A673 (cell line): ENCODE results near the gene HEATR9. TPM values are rescaled to one million over a fixed set of nuclear protein-coding genes. Genes with fewer than 3 reads are reported as not detected.

Experiments
- BruUV-seq: library from RNA; stranded (reverse); fragments of 400-500 nt; replicated peaks from 2 replicates; lab custom pipeline; 2021; lab: Mats Ljungman, UMichigan
- CTCF ChIA-PET: fragments of 300-600 bp; sonication (Branson Sonifier 250); formaldehyde crosslinking; loops from one replicate; lab custom pipeline; 2022; ENCODE audit warnings: antibody characterized with exemption; lab: Charles Lee
- POLR2A ChIA-PET: fragments of 300-600 bp; sonication (Branson Sonifier 250); formaldehyde crosslinking; loops from one replicate; lab custom pipeline; 2022; ENCODE audit warnings: antibody characterized with exemption; ENCODE audit not compliant: low non-redundant PET; lab: Charles Lee
- DNase-seq: peaks from one replicate; pipeline ENCODE4 v3.0.0-alpha.2; 2015; ENCODE audit warnings: low spot score
- H3K27ac ChIP-seq: fragments of 200-600 bp; sonication (generic); 2 replicates; pipeline ENCODE4 v1.5.1; 2016; ENCODE audit warnings: mixed run types, low read depth, mild to moderate bottlenecking, mixed read lengths, antibody characterized with exemption, low read length; ENCODE audit not compliant: poor library complexity, severe bottlenecking
- H3K27me3 ChIP-seq: fragments of 200-600 bp; sonication (generic); replicated peaks from 2 replicates; pipeline ENCODE4 v1.6.1; 2017; ENCODE audit warnings: mixed run types, low read depth, mild to moderate bottlenecking, mixed read lengths, antibody characterized with exemption, low read length; ENCODE audit not compliant: insufficient read depth, poor library complexity
- H3K36me3 ChIP-seq: fragments of 200-600 bp; sonication (generic); 2 replicates; pipeline ENCODE4 v1.6.1; 2016; ENCODE audit warnings: mixed run types, mild to moderate bottlenecking, mixed read lengths, antibody characterized with exemption, low read length; ENCODE audit not compliant: insufficient read depth, poor library complexity, severe bottlenecking
- H3K4me1 ChIP-seq: fragments of 200-600 bp; sonication (generic); 2 replicates; pipeline ENCODE4 v1.6.1; 2017; ENCODE audit warnings: mixed run types, mild to moderate bottlenecking, mixed read lengths, antibody characterized with exemption, low read length; ENCODE audit not compliant: insufficient read depth, poor library complexity, severe bottlenecking
- H3K4me3 ChIP-seq: fragments of 200-600 bp; sonication (generic); 2 replicates; pipeline ENCODE4 v1.5.1; 2016; ENCODE audit warnings: low read depth, mixed run types, mild to moderate bottlenecking, mixed read lengths, low read length; ENCODE audit not compliant: poor library complexity, severe bottlenecking
- H3K9me3 ChIP-seq: fragments of 200-600 bp; sonication (generic); 2 replicates; pipeline ENCODE4 v1.6.1; 2016; ENCODE audit warnings: mixed run types, low read depth, mild to moderate bottlenecking, mixed read lengths, antibody characterized with exemption, low read length; ENCODE audit not compliant: poor library complexity, severe bottlenecking
- EZH2 ChIP-seq: fragments of 200-600 bp; sonication (generic); IDR thresholded peaks from 2 replicates; pipeline ENCODE4 v1.6.1; 2017; ENCODE audit warnings: borderline replicate concordance, low read depth, mild to moderate bottlenecking, mixed read lengths, antibody characterized with exemption, low read length; ENCODE audit not compliant: poor library complexity, severe bottlenecking
- intact Hi-C: fragments of 100-400 bp; cut with micrococcal nuclease; formaldehyde crosslinking; loops from one replicate; pipeline ENCODE4 v1.10.0; 2022; ENCODE audit not compliant: unreplicated experiment
- total RNA-seq: library from RNA; stranded (reverse); gene quantifications from 2 replicates; pipeline ENCODE4 v1.2.3, GENCODE V29; 2021
- TF ChIP-seq, protein P1 (sequence below): fragments of 300-800, 200-600 bp; sonication (generic); conservative IDR thresholded peaks from 2 replicates; pipeline ENCODE4 v1.5.1; 2017; ENCODE audit warnings: low read depth, mild to moderate bottlenecking, antibody characterized with exemption, low read length, moderate library complexity, mixed read lengths

HEATR9 gene
- total RNA-seq, 1 experiment from 2014 or later = not detected

DNA sequence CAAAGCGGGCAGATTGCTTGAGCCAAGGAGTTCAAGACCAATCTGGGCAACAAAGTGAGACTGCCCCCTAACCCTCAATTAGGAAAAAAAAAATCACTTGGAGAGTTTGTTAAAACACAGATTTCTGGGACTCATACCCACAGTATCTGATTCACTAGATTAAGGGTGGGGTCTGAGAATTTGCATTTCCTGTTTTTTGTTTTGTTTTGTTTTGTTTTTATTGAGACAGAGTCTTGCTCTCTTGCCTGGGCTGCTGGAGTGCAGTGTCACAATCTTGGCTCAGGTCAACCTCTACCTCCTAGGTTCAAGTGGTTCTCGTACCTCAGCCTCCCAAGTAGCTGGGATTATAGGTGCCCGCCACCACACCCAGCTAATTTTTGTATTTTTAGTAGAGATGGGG lies 1.1 kb downstream of the HEATR9 start:
- intact Hi-C loops = no loop called here
- no peaks in the 10 kb centered on the region for H3K27me3 ChIP-seq
- no peak overlapping the region for H3K27ac ChIP-seq
- no peak for DNase-seq
- no peaks in the 10 kb centered on the region for H3K4me1 ChIP-seq
- POLR2A ChIA-PET = no interaction called here
- CTCF ChIA-PET = no interaction called here
- TF ChIP-seq EZH2 = no peak
- TF ChIP-seq, protein P1, sequence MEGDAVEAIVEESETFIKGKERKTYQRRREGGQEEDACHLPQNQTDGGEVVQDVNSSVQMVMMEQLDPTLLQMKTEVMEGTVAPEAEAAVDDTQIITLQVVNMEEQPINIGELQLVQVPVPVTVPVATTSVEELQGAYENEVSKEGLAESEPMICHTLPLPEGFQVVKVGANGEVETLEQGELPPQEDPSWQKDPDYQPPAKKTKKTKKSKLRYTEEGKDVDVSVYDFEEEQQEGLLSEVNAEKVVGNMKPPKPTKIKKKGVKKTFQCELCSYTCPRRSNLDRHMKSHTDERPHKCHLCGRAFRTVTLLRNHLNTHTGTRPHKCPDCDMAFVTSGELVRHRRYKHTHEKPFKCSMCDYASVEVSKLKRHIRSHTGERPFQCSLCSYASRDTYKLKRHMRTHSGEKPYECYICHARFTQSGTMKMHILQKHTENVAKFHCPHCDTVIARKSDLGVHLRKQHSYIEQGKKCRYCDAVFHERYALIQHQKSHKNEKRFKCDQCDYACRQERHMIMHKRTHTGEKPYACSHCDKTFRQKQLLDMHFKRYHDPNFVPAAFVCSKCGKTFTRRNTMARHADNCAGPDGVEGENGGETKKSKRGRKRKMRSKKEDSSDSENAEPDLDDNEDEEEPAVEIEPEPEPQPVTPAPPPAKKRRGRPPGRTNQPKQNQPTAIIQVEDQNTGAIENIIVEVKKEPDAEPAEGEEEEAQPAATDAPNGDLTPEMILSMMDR = no peak
- no peak overlapping the region for H3K4me3 ChIP-seq
- no peaks in the 10 kb centered on the region for H3K9me3 ChIP-seq
- no peaks in the 10 kb centered on the region for H3K36me3 ChIP-seq
- no TSS peak for BruUV-seq

DNA sequence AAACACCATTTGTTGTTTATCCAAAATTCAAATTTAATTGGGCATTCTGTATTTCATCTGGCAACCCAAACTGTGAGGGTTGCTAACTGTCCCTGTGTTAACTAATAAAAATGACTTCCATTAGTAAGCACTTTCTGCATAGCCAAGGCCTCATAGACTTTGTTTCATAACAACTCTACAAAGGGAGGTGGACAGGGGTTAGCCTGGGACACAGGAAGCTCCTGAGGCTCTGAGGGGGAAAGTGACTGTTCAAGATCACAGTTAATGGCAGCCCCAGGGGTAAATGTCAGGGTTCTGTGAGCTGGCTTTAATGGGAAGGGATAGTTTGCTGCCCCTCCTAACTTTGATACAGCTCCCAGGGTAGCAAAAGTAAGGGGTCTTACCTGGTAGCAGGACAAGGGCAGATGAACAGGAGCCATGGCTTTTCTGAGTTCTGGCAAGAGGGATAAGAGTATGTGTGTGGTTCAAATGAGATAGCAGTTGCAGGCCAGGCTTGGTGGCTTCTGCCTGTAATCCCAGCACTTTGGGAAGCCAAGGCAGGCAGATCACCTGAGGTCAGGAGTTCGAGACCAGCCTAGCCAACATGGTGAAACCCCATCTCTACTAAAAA lies 2.2 kb downstream of the HEATR9 start:
- DNase-seq = no peak
- no peaks in the 10 kb centered on the region for H3K4me1 ChIP-seq
- intact Hi-C loops = no loop called here
- no peak for TF ChIP-seq EZH2
- TF ChIP-seq, protein P1 = no peak
- CTCF ChIA-PET = no interaction called here
- POLR2A ChIA-PET = no interaction called here
- no peak overlapping the region for H3K27ac ChIP-seq
- no peaks in the 10 kb centered on the region for H3K27me3 ChIP-seq
- BruUV-seq = no TSS peak
- no peaks in the 10 kb centered on the region for H3K9me3 ChIP-seq
- H3K36me3 ChIP-seq = no peaks in the 10 kb centered on the region
- H3K4me3 ChIP-seq = no peak overlapping the region

GRCh38 chr17:35865412-35866340 lies 3.0 kb downstream of the HEATR9 start:
- no peaks in the 10 kb centered on the region for H3K36me3 ChIP-seq
- DNase-seq = peak; percentile 28
- no peaks in the 10 kb centered on the region for H3K27me3 ChIP-seq
- H3K27ac ChIP-seq = no peak overlapping the region
- ChIA-PET POLR2A (no interaction called here), CTCF (no interaction called here)
- TF ChIP-seq, protein P1 = no peak
- TF ChIP-seq EZH2 = no peak
- no peaks in the 10 kb centered on the region for H3K9me3 ChIP-seq
- BruUV-seq = no TSS peak
- no peak overlapping the region for H3K4me3 ChIP-seq
- intact Hi-C loops = no loop called here
- no peaks in the 10 kb centered on the region for H3K4me1 ChIP-seq
